HG03175 (cell line): ENCODE measurements around the gene FGFR1OP2.
A peak's percentile ranks its signal among the peaks of the same experiment; 100 is the strongest.
"Not testable (repeated sequence)": the region's sequence is repeated elsewhere in the genome, so short reads cannot be mapped to it uniquely, and the experiment has no call there.

Experiments used
- ATAC-seq: cut with Tn5 transposase; IDR thresholded peaks from one replicate; pipeline ENCODE4 v1.9.1; 2021; ENCODE audit warnings: mild to moderate bottlenecking, moderate library complexity; ENCODE audit not compliant: unreplicated experiment

FGFR1OP2 gene

DNA sequence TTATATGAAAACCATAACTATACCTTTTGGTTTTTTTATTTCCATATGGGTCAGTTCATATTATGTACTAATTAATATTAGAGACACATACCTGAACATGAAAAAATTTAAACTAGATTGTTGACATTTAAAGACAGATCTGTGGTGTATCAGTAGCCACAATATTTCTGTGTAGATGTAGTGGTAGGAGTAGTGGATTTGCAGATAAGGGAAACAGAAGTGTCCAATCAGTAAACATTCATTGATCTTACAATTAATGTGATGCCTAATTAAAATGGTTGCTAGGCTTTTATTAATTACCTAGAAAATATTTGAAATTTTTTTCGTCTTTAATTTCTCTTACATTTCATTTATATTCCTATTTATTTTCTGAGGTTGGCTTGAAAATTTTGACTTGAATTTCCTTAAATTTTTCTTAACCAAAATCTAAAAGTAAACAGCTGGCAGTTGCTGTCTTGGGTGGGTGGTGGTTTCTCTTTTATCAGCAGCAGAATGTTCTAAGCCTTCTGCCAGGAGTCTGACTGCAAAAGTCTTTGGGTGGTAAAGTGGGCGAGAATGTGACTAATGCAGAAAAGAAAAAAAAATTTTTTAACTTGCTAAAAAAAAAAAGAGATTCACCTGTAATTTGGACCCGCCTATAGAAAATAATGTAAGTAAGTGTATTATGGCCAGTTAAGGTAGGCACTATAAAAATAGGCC lies 2.4 kb downstream of the FGFR1OP2 start:
- ATAC-seq = no peak

DNA sequence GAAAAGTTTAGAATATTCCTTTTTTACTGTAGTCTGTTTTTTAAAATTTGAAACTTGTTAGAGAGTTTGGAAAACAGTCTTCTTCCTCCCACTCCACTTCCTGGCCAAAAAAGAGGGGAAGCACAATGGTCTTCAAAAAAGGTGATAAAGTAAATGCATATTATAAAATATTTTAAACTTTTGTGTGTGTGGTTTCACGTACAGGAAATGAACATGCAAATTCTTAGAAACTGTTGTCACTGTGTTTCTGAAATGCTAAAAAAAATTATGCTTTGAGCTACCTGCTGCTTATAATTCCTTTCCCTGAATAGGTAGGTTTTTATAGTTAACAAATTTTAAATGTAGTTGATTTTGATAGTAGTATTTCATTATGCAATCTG lies 2.9 kb downstream of the FGFR1OP2 start:
- ATAC-seq = no peak

DNA sequence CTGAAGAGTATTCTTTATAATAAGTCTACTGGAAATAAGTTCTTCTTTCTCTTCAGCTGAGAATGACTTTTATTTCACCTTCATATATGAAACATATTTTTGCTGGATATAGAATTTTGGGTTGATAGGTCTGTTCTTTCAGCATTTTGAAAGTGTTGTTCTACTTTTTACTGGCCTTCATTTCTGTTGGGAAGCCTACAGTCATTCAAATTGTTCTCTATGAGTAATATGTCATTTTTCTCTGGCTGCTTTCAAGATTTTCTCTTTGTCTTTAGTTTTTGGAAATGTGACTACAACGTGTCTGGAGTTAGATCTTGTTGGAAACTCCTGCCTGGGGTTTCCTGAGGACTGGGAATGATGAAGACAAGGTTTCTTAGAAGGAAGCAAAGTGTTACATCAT lies 10.0 kb downstream of the FGFR1OP2 start:
- ATAC-seq = no peak

DNA sequence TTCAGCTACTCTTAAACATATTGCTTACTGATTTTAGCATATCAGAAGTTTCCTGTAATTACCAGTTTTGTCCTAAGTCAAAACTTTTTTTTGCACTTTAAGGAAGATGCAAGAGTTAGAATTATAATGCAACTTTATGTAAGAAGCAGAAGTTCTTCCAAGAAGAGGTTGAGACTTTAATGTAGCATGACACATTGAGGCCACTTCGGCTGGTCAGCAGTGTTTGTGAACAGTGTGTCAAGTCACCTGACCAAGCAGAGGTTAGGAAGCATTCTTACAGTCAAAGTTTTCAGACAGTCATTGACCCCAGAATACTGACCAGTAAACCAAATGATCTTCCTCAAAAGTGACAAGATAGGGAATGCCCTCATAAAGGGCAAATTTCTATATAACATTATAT lies 15.2 kb downstream of the FGFR1OP2 start:
- ATAC-seq = no peak

DNA sequence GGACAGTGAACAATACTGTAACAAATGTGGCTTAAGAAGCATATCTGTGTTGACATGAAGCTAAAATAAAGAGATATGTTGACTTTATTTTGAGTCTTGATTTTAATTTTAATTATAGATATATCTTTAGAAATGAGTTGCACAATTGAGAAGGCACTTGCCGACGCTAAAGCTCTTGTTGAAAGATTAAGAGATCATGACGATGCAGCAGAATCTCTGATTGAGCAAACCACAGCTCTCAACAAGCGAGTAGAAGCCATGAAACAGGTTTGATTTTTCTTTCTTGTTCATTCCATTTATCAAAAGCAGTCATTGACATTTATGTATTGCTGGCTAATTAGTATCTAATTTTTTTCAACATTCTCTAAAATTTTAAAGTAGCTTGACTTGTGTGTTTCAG lies 15.8 kb downstream of the FGFR1OP2 start:
- no peak for ATAC-seq

DNA sequence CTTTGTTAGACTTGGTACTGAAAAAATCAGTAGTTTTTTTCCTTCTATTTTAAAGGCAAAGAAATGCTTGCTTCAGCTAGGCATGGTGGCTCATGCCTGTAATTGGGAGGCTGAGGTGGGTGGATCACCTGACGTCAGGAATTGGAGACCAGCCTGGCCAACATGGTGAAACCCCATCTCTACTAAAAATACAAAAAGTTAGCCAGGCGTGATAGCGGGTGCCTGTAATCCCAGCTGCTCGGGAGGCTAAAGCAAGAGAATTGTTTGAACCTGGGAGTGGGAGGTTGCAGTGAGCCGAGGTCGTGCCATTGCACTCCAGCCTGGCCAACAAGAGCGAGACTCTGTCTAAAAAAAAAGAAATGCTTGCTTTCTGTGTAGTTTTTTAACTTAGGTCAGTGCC lies 23.1 kb downstream of the FGFR1OP2 start:
- not testable (repeated sequence) for ATAC-seq

DNA sequence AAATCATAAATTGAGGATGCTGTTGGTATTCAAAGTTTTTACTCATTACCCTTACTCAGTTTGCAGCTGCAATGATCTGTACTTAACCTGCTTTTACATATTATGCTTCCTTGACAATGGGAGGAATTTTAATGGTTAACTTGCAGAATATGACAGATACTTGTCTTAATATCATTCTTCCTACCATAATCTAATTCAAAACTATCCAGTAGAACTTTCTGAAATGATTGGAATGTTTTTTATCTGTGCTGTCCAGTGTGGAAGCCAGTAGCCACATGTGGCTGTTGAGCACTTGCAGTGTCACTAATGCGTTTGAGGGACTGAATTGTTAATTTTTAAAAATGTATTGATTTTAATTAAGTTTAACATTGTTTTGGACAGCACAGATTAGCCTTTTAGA lies 23.5 kb downstream of the FGFR1OP2 start:
- ATAC-seq = no peak

DNA sequence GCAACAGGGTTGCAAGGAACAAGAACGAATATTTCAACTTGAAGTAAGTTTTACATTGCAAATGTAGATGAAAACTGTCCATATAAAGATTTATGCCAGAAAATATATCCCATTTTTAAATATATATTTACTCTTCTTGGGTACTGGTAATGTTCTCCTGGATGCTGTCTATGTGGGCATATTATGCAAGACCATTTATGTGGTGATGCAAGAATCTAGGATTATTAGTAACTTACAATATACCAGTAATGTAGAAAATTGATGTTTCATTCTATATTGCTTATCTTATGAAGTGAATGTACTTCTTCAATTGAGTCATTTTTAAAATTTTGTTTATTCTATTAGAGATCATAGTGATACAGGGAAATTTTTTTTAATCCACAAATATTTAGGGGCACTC lies 25.1 kb downstream of the FGFR1OP2 start:
- no peak for ATAC-seq

DNA sequence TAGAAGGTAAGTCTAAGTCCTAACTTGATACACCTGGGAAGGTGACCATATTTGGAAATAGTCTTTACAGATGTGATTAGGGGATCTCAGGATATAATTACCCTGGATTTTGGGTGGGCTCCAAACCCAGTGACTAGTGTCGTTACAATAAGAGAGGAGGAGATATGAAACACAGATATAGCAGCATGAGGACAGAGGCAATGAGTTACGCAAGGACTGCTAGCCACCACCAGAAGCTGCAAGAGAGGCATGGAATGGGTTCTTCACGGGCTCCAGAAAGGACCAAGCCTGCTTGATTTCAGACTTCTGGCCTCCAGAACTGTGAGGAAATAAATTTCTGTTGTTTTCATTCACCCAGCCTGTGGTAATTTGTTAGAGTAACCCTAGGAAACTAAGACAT lies 28.6 kb downstream of the FGFR1OP2 start:
- ATAC-seq = no peak

DNA sequence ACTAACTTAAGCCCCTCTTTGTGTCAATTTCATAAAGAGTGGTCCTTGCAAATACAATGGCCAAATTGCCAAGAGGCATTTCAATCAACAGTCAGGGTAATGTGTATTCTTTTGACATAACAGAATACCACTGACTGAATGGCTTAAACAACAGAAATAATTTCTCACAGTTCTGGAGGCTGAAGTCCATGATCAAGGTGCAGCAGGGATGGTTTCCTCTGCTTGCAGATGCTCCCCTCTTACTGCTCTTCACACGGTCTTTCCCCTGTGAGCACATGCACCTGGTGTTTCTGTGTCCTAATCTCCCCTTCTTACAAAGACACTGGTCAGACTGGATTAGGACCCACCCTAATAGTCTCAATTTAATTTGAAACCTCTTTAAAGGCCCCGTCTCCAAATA lies 31.9 kb downstream of the FGFR1OP2 start:
- ATAC-seq = no peak

DNA sequence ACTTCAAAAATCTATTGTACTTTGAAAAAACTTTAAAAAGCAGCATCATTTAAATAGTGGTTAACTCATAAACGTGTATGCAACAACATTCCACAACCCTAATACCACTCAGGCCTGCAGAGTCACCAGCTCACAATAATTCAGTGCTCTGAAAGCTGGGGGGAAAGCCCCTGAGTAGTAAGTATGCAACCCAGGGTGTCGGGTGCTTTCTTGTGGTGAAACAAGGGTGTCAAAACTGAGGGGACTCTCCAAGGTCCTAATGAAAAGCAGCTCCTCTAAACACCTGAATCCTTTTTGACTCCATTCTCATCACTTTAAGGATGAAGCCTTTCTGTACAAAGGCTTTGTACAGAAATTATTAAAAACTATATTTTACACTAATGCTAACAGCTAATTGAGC lies 33.7 kb downstream of the FGFR1OP2 start:
- peak; percentile 92 for ATAC-seq

DNA sequence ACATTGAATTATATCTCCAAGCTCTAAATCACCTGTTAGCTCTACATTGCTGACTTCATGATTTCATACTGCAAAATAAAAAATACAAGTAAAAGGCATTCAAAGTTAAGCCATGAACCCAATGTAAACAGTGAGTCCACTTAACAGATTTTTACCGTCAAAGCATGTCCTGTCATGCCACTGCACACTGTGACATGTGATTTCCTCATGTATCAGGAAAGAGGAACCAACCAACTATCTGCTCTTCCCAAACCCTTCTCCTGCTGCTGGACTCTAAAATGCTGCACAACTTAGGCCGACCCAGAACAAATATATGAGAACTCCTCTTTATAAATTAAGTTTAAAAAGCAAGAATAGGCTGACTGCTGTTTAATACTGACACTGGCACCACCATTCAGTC lies 38.4 kb downstream of the FGFR1OP2 start:
- ATAC-seq = no peak

DNA sequence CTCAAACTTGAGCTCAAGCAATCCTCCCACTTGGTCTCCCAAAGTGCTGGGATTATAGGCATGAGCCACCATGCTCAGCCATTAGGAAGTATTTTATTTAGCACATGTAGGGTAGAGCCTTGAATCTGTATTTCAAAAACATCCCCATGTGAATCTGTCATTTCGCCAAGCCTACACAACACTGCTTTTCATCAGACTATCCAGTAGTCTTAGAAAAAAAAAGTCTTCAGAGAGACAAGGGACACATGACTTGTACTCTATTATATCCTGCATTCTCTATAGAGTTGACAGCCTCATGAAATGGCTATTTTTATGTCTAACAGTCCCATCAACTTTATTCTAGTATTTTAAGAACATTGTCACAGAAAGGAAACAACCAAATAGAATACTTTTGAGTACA lies 40.5 kb downstream of the FGFR1OP2 start:
- no peak for ATAC-seq

DNA sequence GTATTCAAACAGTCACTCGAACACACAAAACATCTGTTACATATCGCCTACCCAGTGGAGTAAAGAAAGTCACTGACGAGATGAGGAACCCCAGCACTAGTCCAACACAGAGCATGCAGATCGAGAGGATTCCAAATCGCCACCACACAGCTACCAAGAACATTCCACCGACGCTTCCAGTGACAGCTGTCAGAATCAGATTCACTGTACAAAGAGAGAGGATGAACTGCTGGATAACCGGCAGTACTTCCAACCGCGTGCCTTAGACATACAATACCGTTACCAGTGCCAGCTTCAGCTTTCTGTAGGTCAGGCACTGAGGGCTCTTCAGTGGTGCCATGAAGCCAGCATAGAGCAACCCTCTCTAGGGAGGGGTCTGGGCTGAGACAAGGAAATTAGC lies 41.5 kb downstream of the FGFR1OP2 start:
- ATAC-seq = no peak

DNA sequence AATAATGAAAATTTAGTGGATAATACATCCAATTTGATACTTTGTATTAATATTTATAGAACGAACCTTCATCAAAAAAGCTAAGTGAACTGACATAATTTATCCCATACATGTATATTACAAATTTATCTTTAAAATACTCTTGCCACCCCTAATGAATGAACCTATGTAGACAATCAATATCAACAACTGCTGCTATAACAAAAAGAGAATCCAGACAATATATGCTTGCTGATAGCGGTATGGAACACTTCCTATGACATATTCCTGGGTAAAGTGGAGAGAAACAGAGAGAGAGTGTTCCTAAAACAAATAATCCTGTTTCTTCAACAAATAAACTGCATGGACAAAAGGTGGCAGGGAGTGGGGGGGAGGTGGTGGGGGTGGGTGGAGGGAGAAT lies 44.6 kb downstream of the FGFR1OP2 start:
- ATAC-seq = no peak

DNA sequence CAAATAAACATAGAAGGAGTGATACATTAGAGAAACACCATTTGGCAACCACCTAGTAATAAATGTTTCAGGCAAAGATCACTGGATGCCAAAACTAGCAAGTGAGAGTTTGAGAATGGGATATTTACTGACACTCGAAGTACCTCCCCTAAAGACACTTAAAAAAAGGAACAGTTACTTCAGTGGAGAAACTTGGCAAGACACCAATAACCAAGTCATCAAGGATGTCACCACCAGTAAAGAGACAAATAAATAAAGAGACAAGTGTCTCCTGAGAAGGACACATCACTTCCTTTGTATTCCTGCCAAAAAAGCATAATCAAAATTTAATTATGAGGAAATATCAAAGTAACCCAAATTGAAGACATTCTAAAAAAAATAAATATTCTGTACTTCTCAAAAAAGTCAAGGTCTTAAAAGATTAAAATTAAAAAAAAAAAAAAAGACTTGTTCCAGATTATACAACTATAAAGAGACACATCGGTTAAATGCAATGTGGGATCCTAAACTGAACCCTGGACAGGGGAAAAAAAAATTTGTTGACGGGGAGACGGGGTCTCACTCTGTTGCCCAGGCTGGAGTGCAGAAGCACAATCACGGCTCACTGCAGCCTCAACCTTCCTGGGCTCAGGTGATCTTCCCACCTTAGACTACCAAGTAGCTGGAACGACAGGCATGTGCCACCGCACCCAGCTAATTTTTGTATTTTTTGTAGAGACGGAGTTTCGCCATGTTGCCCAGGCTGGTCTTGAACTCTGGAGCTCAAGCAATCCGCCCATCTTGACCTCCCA lies 49.6 kb downstream of the FGFR1OP2 start:
- ATAC-seq = no peak

DNA sequence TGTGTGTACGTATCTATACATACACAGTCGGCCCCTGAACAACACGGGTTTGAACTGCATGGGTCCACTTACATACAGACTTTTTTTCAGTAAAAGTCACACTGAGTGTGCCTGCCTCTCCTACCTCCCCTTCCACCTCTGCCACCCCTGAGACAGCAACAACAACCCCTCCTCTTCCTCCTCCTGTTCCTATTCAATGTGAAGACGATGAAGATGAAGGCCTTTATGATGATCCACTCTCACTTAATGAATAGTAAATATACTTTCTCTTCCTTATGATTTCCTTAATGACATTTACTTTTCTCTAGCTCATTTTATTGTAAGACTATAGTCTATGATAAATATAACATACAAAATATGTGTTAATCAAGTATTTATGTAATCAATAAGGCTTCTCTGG lies 50.4 kb downstream of the FGFR1OP2 start:
- no peak for ATAC-seq

DNA sequence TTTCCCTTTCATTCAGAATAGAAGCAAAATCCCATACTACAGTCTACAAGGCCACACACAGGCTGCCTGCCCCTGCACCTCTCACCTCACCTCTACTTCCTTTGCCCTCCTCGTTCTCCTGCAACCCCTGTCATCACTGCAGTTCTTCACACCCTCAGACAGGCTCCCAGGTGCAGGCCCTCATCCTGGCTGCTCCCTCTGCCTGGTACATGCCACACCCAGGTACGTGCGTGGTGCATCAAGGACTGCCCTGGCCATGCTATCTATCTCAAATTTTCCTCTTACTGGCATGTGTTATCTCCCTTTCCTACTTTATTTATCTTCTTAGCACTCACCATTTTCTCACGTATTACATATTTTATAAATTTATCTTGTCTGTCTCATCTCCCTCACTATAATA lies 51.6 kb downstream of the FGFR1OP2 start:
- no peak for ATAC-seq

DNA sequence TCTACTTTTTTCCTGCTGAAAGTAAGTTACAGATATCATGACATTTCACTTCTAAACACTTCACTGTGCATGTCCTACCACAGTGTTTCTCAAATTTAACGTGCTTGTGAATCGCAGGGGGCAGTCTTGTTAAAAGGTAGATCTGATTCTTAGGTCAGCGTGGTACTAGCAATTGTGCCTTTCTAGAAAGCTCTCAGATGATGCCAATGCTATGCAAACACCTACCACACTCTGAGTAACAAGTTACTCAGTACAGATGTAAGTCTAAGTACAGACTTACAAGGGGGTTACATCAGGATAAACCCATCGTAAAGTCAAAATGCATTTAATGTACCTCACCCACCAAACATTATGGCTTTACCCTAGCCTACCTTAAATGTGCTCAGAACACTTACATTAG lies 53.6 kb downstream of the FGFR1OP2 start:
- ATAC-seq = no peak

DNA sequence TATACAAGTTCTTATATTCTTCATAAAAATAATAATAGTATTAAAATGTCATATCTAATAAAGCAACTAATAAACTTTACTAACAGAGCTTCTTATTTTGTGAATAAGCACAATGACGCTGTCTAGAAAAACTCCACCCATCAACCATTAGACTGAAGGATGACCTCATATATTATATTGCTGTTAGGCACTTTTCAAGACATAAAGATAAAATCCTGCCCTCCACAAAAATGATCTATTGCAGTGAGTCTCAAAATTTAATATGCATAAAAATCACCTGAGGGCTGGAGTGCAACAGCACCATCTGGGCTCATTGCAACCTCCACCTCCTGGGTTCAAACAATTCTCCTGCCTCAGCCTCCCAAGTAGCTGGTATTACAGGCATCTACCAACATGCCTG lies 55.8 kb downstream of the FGFR1OP2 start:
- ATAC-seq = no peak

DNA sequence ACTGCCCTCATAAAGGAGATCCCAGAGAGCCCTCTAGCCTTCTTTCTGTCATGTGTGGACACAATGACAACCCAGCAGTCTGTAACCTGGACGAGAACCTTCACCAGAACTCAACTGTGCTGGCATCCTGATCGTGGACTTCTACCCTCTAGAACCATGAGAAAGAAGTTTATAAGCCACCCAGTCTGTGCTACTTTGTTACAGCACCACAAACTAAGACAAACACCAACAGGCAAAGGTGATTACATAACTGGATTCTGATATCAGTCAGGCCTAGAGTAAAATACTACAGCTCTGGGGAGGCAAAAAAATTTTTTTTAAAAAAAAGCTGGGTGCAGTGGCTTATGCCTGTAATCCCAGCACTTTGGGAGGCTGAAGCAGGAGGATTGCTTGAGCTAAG lies 57.4 kb downstream of the FGFR1OP2 start:
- no peak for ATAC-seq

DNA sequence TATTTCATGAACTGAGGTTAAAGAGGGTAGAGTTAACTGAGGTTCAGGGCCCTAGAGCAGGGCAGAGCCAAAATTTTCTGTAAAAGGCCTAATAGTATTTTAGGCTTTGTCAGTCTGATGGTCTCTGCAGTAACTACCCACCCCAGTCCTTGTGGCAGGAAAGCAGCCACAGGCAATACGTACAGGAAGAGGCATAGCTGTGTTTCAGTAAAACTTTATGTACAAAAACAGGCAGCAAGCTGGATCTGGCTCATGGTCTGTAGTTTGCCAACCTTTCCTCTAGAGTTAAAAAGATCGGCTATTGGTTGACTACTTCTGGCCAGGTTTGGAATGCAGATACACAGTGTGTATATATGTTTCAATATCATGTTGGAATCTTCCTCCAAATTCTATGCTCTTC lies 58.7 kb downstream of the FGFR1OP2 start:
- no peak for ATAC-seq

DNA sequence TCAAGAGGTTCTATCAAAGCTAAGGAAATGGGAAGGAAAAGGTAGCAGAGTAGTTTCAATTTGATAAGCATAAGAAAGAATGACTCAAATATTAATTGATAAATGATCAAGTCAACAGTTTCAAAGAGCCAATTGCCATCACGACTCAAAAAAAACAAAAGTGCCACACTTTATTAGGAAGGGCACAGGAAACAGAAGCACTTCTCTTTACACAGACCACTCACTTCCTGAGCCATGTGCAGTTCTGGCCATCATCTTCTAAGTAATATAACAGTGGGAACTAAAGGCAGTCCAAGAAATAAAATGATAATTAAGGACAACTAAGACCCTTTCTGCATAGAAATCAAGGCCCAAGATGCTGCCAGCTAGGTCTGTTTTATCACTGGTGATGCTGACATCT lies 62.7 kb downstream of the FGFR1OP2 start:
- ATAC-seq = no peak
